Stimulated activated CD8-positive, alpha-beta memory T cell treated with anti-CD3 and anti-CD28 coated beads, Interleukin-15, amount 100 ng/mL, for 1 hour (primary cell): ENCODE results near the gene KRT222.
A peak's percentile ranks its signal among the peaks of the same experiment; 100 is the strongest.

Experiments used
- DNase-seq: peaks from one replicate; pipeline ENCODE4 v3.0.0-alpha.2; 2020; ENCODE audit warnings: low read depth

The KRT222 gene

GRCh38 chr17:40651939-40652338, 13.0 kb downstream of the KRT222 start:
- no peak for DNase-seq

- no peak for DNase-seq
Observed at GRCh38 chr17:40648384-40648968, 16.5 kb downstream of the KRT222 start.

GRCh38 chr17:40647624-40648383, 17.2 kb downstream of the KRT222 start, which contains the start of gene SMARCE1:
SMARCE1 (minus strand) TSS chr17:40647818; CDS start chr17:40645802, 2,016 bp downstream.
- DNase-seq: peak; percentile 53

GRCh38 chr17:40646791-40647623, 18.0 kb downstream of the KRT222 start:
- no peak for DNase-seq

GRCh38 chr17:40645943-40646342, 19.0 kb downstream of the KRT222 start:
- DNase-seq: no peak

DNA sequence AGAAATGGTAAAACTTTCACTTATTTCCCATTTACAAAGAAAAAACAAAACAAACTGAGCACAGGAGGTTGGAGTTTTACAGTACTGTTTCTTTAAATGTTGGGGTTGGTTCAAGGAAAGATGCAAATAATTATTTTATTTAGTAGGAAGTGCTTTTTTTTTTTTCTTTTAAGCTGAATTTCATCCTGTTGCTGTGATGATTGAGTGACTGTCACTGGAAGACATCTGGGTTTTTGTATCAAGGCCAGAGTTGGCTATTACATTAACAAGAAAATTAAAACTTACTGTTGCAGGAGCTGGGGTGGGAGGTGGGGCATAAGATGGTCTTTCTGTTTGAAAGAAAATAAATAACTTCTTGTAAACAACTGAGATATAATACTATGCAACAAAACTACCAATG, 19.7 kb downstream of the KRT222 start:
- no peak for DNase-seq

GRCh38 chr17:40637931-40638330, 27.0 kb downstream of the KRT222 start:
- DNase-seq: no peak

DNA sequence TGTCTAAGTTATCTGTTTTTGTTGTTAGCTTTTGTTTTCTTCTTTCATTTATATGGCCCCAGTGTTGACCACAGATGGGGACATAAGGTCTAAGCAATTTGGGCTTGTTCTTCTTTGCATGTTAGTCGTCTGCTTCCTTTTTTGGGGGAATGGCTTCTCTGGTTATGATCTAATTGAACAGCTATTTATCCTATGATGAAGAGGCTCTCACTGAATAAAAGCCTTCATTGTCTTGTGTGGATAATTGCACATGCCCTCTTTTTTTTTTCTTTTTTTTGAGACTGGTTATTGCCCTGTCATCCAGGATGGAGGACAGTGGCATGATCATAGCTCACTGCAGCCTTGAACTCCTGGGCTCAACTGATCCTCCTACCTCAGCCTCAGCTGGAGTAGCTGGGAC, 31.1 kb downstream of the KRT222 start:
- no peak for DNase-seq

DNA sequence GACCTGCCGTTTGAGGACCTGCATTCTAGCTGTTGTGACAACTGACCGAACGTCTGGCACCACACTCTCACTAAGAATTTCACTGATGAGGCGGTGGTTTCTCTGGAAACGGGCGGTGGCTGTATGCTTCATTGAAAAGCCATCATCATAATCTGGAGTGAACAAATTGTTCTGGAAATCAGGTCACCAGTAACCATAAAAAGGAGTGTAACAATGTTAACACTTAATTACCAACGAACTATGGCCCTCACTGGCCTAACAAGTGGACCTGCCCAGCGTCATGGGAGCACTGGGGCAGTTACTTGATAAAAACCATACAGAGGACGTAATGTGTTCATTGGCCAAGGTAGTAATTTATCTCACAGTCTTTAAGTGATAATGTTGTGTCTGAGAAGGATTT, 32.8 kb downstream of the KRT222 start:
- DNase-seq: no peak

DNA sequence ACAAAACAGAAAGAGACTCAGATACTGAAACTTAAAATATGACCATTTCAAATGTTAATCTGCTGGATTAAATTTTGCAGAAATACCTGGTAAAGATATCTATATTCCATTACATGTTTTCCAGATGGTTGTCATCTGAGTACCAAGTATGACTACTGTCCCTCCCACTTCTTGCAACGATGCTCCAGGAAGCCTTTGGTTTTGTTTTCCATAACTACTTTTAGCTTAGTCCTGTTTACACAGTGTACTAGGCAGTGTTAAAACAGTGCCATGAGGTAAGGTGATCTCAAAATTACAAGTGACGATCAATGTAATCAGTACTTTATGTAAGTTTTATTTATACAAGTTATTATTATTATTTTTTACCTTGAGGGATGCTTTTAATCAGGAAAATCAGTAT, 35.1 kb downstream of the KRT222 start:
- no peak for DNase-seq

DNA sequence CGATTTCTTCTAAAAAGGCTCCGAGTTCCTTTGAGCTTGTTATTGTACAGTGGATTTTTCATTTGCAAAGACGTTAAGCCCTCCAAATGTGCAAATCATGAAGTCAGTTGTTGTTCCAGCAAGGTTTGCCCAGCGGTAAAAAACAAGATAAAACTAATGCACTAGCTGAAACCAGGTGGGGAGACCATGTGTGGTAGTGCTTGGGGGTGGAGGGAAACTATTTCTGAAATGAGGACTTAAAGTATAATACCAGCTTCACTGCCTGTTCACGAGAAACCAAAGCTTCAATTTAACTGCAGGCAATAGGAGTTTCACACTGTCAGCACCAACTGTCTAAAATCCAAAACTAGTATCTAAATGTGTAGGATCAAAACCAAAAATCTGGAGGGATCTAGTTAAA, 39.7 kb downstream of the KRT222 start:
- DNase-seq: no peak

DNA sequence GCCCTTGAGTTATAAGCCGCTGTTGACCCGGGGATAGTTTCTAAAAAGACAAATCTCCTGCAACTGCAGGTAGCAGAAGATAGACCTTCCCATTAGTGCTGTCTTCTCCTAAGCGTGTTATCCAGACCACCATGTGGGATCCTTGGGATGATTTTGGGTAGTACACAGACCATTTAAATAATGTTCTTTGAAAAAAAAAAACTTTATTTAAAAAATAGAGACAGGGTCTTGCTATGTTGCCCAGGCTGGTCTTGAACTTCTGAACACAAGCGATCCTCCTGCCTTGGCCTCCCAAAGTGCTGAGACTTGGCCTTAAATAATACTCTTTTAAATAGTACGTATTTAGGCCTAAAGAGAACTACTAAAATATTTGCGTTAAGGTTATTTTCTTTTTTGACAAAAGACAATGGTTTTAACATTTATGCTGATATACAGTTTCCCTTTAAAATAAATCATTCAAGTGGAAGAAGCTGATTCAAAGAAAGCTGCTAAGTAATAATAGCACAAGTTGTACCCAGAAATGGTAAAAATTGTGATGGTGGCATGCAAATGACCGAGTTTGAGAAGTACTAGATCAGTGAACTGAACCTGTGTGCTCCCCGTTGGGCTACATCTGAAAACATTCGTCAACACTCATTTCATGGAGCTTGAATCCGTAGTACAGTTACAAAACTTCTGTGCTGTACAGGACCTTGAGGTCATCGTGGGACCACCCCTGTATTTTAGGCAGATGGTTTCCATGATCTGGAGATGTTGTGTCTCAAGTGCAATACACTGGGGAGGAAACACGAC, 41.4 kb downstream of the KRT222 start:
- no peak for DNase-seq

- DNase-seq: no peak
Observed at GRCh38 chr17:40622509-40622928, 42.5 kb downstream of the KRT222 start.

DNA sequence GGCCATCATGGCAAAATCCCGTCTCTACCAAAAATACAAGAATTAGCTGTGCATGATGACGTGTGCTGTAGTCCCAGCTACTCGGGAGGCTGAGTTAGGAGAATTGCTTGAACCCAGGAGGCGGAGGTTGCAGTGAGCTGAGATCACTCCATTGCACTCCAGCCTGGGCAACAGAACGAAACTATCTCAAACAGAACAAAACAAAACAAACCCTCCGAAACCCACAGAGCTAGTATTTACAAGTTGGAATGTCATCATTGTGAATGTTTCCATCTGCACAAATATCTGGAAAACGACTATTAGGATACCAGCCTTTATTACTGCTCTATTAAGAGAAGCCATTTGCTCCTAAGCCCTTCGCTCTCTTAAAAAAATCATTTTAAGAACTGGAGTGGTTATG, 43.4 kb downstream of the KRT222 start:
- no peak for DNase-seq

DNA sequence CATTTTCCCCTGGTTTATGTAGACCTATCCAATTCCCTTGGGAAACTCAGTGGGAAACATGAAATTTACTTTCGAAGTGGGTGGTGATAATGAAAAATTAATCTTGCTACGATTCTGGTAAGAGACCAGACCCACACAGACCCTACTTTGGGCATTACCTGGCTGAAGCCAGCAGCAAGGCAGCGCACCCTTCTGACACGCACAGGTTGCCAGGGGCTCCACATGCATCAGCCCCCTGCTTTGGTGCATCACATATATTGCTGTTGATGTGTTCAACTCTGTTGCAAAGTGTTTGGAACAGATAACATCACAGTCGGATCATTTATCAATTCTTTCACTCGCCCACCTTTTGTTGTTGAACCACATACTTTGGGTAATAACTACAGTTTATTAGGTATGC, 44.0 kb downstream of the KRT222 start:
- no peak for DNase-seq

DNA sequence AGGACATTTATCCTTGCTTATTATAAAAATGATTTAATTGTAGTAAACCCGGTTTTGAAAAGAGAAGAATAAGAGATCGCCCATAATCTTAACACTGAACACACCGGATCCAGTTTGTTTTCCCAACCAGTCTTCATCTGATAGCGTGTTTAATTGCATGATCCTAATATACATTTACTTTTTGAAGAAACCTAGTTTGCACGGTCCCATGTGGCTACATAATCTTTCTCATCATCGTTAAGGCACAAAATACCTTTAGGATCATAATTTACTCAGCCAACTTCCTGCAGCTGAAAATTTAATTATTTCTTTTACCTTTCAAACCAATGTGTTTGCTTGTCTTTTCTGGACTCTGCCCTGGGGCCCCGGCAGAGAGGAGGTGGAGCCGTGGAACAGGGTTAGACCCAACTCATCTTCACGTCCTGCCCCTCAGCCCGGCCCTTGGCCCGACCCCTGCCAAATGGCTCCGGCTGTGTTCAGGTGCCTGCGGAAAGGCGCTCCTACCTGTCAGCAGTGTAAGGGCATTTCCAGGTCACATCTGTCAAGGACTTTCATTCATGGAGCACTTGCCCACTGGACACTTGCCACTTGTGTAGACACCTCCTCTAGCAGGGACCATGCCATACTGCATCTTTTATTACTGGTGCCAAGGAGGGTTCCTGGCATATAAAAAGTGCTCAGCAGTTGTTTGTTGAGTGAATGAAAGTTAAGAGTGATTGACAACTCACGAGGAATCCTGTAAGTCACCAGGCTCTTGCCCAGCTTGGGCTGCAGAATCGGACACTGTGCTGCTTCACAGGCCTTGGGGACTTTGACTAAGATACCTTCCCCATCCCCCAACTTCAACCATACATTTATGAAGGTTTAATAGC, 46.0 kb downstream of the KRT222 start:
- DNase-seq: no peak

DNA sequence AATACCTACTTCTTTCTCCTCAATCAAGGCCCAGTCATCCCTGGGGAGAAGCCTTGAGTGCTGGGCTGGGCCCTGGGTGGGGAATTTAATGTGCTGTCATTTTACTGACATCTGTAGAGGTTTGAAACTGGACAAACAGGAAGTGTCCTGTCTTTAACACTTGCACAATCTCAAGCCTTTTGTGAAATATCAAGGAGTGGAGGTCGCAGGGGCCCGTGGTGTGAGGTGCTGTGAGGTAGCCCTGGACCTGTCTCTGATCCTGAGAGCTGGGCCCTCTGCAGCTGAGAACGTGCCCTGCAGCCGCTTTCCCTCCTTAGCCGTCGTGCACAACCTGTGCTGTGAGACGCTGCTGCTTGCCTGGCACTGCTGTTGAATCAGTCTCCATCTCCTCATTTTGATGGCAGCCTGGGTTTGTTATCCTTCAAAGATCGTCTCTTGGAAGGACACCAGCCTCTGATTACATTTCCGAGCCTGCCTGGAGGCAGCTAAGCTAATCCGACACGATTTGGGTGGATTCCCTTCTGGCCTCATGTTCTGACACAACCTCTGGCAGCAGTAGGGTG, 47.2 kb downstream of the KRT222 start:
- no peak for DNase-seq

- no peak for DNase-seq
Observed at GRCh38 chr17:40616592-40616991, 48.4 kb downstream of the KRT222 start.

GRCh38 chr17:40615841-40616476, 49.0 kb downstream of the KRT222 start:
- DNase-seq: no peak
